Measurements from ENCODE around the gene PNKP.
A peak's percentile ranks its signal among the peaks of the same experiment; 100 is the strongest.

The PNKP gene

GRCh38 chr19:49817964-49818648 is 49.3 kb downstream of the PNKP start, which contains the start of gene MED25:
Gene MED25, plus strand, starts transcription at chr19:49818289. Its CDS starts 53 bp downstream, at chr19:49818342.
- Histone ChIP-seq H3K4ac (ENCODE audit: low read depth in 1 of 2, low read length in 2 of 2) (peak within 1 kb of the TSS; percentile 46 to 92), H3K36me3 (ENCODE audit: control insufficient read depth in 1 of 2, insufficient read depth in 2 of 2, low read depth in 1 of 2, low read length in 2 of 2) (peaks cover 13 to 15% of the 10 kb centered on the region in 2 experiments), H3K18ac (ENCODE audit: low read depth in 1 of 2, low read length in 2 of 2) (peak within 1 kb of the TSS; percentile 85 to 93), H3K27me3 (ENCODE audit: control insufficient read depth in 1 of 2, insufficient read depth in 1 of 2, low read length in 2 of 2) (no peaks in the 10 kb centered on the region), H2AFZ (ENCODE audit: low read depth, low read length) (peak within 1 kb of the TSS; percentile 67), H2BK15ac (ENCODE audit: low read depth, poor library complexity, severe bottlenecking) (no peak within 1 kb of the TSS), H4K8ac (ENCODE audit: low read length) (peak within 1 kb of the TSS; percentile 96), H3K27ac (ENCODE audit: low read length, poor library complexity, severe bottlenecking) (peak within 1 kb of the TSS; percentile 99), H2BK12ac (ENCODE audit: low read length in 2 of 2) (peak within 1 kb of the TSS; percentile 52 to 76), H4K91ac (ENCODE audit: low read length) (peak within 1 kb of the TSS; percentile 87), H3K9ac (ENCODE audit: low read length) (peak within 1 kb of the TSS; percentile 99), H2AK5ac (ENCODE audit: low read length, severe bottlenecking) (peak within 1 kb of the TSS; percentile 10), H2BK120ac (ENCODE audit: low read depth, low read length) (peak within 1 kb of the TSS; percentile 77), H3K4me1 (ENCODE audit: control insufficient read depth, insufficient read depth, low read depth, low read length) (peaks cover 11% of the 10 kb centered on the region), H3K4me3 (ENCODE audit: insufficient read depth in 1 of 2, low read depth in 1 of 2, low read length in 2 of 2) (peak within 1 kb of the TSS; percentile 76 to 99), H3K4me2 (ENCODE audit: low read length, poor library complexity, severe bottlenecking) (peak within 1 kb of the TSS; percentile 91), H3K23ac (ENCODE audit: low read length in 2 of 2) (no peak within 1 kb of the TSS), H3K14ac (ENCODE audit: low read length in 2 of 2) (peak within 1 kb of the TSS in 1 of 2 experiments; percentile 0), H3K9me3 (ENCODE audit: control insufficient read depth, low read length) (no peaks in the 10 kb centered on the region), H2BK5ac (ENCODE audit: low read depth, low read length, poor library complexity, severe bottlenecking) (peak within 1 kb of the TSS; percentile 96), H3K79me1 (replicated peaks; ENCODE audit: low read length, poor library complexity, severe bottlenecking) (peaks cover 16% of the 10 kb centered on the region)
- peak; percentile 93 for DNase-seq
- WGBS, result under 1% methylated on average over 50 of the region's 57 CpGs

- 94% methylated on average over 14 of the region's 14 CpGs for WGBS
- H3K23ac ChIP-seq (ENCODE audit: low read length in 2 of 2), result no peak overlapping the region
These were observed 50.8 kb downstream of the PNKP start for GRCh38 chr19:49816590-49816989.

GRCh38 chr19:49814010-49814409 is 53.4 kb downstream of the PNKP start:
- no peak for DNase-seq
- H3K4me1 ChIP-seq (ENCODE audit: control insufficient read depth, insufficient read depth, low read depth, low read length), result peaks cover 18% of the 10 kb centered on the region
- H4K8ac ChIP-seq (ENCODE audit: low read length), result no peak overlapping the region

More at GRCh38 chr19:49816590-49816989, 50.8 kb downstream of the PNKP start:
- H3K14ac ChIP-seq (ENCODE audit: low read length in 2 of 2), result no peak overlapping the region
- H2BK5ac ChIP-seq (ENCODE audit: low read depth, low read length, poor library complexity, severe bottlenecking), result no peak overlapping the region
- peaks cover 18% of the 10 kb centered on the region for H3K4me1 ChIP-seq (ENCODE audit: control insufficient read depth, insufficient read depth, low read depth, low read length)
- no peak overlapping the region for H2BK12ac ChIP-seq (ENCODE audit: low read length in 2 of 2)
- H3K9ac ChIP-seq (ENCODE audit: low read length), result peak overlapping the region; percentile 99
- peaks cover 11% of the 10 kb centered on the region in 2 experiments for H3K36me3 ChIP-seq (ENCODE audit: control insufficient read depth in 1 of 2, insufficient read depth in 2 of 2, low read depth in 1 of 2, low read length in 2 of 2)
- no peak overlapping the region for H3K18ac ChIP-seq (ENCODE audit: low read depth in 1 of 2, low read length in 2 of 2)
- H3K27ac ChIP-seq (ENCODE audit: low read length, poor library complexity, severe bottlenecking), result no peak overlapping the region
- no peak overlapping the region for H2BK15ac ChIP-seq (ENCODE audit: low read depth, poor library complexity, severe bottlenecking)
- no peaks in the 10 kb centered on the region for H3K9me3 ChIP-seq (ENCODE audit: control insufficient read depth, low read length)
- H2BK120ac ChIP-seq (ENCODE audit: low read depth, low read length), result no peak overlapping the region
- peak overlapping the region in 1 of 2 experiments; percentile 99 for H3K4me3 ChIP-seq (ENCODE audit: insufficient read depth in 1 of 2, low read depth in 1 of 2, low read length in 2 of 2)
- no peak overlapping the region for H3K4ac ChIP-seq (ENCODE audit: low read depth in 1 of 2, low read length in 2 of 2)
- no peak overlapping the region for H4K91ac ChIP-seq (ENCODE audit: low read length)
- H3K4me2 ChIP-seq (ENCODE audit: low read length, poor library complexity, severe bottlenecking), result no peak overlapping the region
- H2AFZ ChIP-seq (ENCODE audit: low read depth, low read length), result no peak overlapping the region
- no peaks in the 10 kb centered on the region for H3K27me3 ChIP-seq (ENCODE audit: control insufficient read depth in 1 of 2, insufficient read depth in 1 of 2, low read length in 2 of 2)
- H2AK5ac ChIP-seq (ENCODE audit: low read length, severe bottlenecking), result no peak overlapping the region
- H3K79me1 ChIP-seq (replicated peaks; ENCODE audit: low read length, poor library complexity, severe bottlenecking), result peaks cover 14% of the 10 kb centered on the region
- H4K8ac ChIP-seq (ENCODE audit: low read length), result no peak overlapping the region
- no peak for DNase-seq

More at GRCh38 chr19:49814010-49814409, 53.4 kb downstream of the PNKP start:
- H3K18ac ChIP-seq (ENCODE audit: low read depth in 1 of 2, low read length in 2 of 2), result no peak overlapping the region
- H3K79me1 ChIP-seq (replicated peaks; ENCODE audit: low read length, poor library complexity, severe bottlenecking), result peaks cover 3% of the 10 kb centered on the region
- H3K9me3 ChIP-seq (ENCODE audit: control insufficient read depth, low read length), result no peaks in the 10 kb centered on the region
- H3K9ac ChIP-seq (ENCODE audit: low read length), result peak overlapping the region; percentile 95
- H3K4me3 ChIP-seq (ENCODE audit: insufficient read depth in 1 of 2, low read depth in 1 of 2, low read length in 2 of 2), result peak overlapping the region in 1 of 2 experiments; percentile 83
- H2BK15ac ChIP-seq (ENCODE audit: low read depth, poor library complexity, severe bottlenecking), result no peak overlapping the region
- H2BK5ac ChIP-seq (ENCODE audit: low read depth, low read length, poor library complexity, severe bottlenecking), result no peak overlapping the region
- no peaks in the 10 kb centered on the region for H3K27me3 ChIP-seq (ENCODE audit: control insufficient read depth in 1 of 2, insufficient read depth in 1 of 2, low read length in 2 of 2)
- no peak overlapping the region for H2BK120ac ChIP-seq (ENCODE audit: low read depth, low read length)
- H2BK12ac ChIP-seq (ENCODE audit: low read length in 2 of 2), result no peak overlapping the region
- H2AFZ ChIP-seq (ENCODE audit: low read depth, low read length), result no peak overlapping the region
- H3K4me2 ChIP-seq (ENCODE audit: low read length, poor library complexity, severe bottlenecking), result no peak overlapping the region
- H3K23ac ChIP-seq (ENCODE audit: low read length in 2 of 2), result no peak overlapping the region
- no peak overlapping the region for H3K27ac ChIP-seq (ENCODE audit: low read length, poor library complexity, severe bottlenecking)
- H3K36me3 ChIP-seq (ENCODE audit: control insufficient read depth in 1 of 2, insufficient read depth in 2 of 2, low read depth in 1 of 2, low read length in 2 of 2), result peaks cover 0 to 5% of the 10 kb centered on the region in 2 experiments
- H3K14ac ChIP-seq (ENCODE audit: low read length in 2 of 2), result no peak overlapping the region
- H3K4ac ChIP-seq (ENCODE audit: low read depth in 1 of 2, low read length in 2 of 2), result no peak overlapping the region
- 83% methylated on average over 1 of the region's 1 CpG for WGBS
- H2AK5ac ChIP-seq (ENCODE audit: low read length, severe bottlenecking), result no peak overlapping the region
- H4K91ac ChIP-seq (ENCODE audit: low read length), result no peak overlapping the region

Measured in mesenchymal stem cell (in vitro differentiated cells and primary cell).